ENCODE measurements around the gene CXADR.

DNA sequence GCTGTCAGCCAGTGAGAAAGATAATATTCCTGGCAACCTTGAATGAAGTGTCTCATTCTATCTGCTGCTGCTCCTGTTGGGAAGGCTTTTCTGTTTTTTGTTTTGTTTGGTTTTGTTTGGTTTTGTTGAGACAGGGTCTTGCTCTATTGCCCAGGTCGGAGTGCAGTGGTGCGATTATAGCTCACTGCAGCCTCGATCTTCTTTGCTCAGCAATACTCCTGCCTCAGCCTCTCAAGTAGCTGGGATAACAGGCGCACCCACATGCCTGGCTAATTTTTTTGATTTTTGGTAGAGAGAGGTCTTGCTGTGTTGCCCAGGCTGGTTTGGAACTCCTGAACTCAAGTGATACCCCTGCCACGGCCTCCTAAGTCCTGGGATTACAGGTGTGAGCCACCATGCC, 62.2 kb downstream of the CXADR start:
- TF ChIP-seq GATA2 (IDR thresholded peaks at IDR 0.05; ENCODE audit: low read depth, low read length), result no peak
- TF ChIP-seq GATA3 (IDR thresholded peaks at IDR 0.05; ENCODE audit: low read depth, low read length), result no peak

All from SH-SY5Y (cell line).